DMS153 (cell line): ENCODE measurements around the gene MYB.

Experiments
- DNase-seq: peaks from one replicate; lab custom pipeline; 2025; lab: John Stamatoyannopoulos, UW

Gene MYB

DNA sequence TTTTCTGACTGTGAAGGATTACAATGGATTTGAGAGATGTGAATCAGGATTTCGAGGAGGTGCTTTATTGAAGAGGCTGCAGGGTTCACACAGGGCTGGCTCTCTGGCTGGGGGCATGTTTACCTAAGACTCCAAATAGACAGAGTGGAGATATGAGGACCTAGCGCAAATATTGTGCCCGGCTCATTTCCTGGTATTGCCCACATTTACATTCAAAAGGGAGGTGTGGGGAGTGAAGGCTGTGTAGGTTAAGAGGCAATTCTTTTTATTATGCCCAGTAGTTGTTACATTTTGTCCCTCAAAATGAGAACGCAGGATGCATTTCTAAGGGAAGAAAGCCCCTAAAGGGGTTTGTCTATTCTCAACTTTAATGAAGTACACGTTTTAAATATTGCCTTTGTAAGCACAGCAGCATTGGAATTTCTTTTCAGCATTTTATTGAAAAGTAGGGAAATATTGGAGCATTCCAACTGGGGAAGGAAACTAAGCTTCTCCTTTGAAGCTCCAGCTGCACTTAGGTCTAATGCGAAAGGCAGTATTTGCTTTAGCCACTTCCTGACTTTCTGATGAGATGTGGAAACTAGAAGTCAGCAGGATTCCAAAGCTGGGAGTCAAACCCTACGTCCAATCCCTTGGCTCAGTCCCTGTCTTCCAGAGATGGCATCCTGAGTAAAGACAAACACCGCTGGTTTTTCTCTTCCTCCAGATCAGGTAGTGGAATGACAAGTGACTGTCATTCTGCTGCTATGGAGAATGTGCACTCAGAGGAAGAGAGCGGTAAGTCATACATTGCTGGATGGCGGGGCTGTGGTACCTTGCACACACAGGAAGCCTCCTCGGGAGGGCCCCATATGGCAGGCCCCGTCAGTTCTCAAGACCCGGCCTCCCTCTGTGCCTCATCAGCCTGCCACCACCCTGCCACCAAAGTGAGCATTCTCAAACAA, 70.7 kb downstream of the MYB start:
- peak; percentile 92 for DNase-seq

DNA sequence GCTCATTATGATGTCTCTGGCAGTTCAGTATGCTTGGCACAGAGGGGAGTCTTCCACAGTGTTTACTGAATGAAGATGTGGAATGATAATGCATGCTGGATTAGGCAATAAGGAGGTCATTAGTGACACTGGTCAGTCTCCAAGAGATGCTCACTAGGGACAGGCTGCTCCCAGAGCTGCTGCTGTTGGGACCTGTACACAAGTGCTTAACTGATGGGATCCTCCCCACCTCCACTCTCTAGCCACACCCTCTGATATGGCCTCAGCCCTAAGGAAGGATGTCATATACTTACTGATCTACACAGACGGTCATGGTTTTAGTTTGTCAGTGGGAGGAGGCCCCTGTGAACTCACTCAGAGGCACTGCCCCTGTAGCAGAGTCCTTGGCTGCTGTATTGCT, 73.4 kb downstream of the MYB start:
- no peak for DNase-seq

DNA sequence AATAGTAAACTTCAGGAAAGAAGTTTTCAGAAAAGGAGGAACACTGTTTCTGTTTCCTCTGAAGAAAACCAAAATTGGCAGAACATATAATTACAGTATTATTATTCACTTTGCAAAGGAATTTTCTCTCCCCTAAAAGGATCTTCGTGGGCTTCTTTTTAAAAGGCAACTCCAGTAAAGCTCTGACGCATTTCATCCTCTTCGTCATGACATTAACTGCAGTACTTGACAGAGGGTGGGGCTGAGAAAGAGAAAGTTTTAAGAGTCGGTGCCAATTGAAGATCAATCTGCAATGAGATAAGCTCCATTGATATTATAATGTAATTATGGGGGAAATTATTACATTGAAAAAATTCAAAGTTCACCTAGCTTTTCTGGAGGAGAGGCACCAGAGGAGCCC, 75.8 kb downstream of the MYB start:
- DNase-seq = no peak

DNA sequence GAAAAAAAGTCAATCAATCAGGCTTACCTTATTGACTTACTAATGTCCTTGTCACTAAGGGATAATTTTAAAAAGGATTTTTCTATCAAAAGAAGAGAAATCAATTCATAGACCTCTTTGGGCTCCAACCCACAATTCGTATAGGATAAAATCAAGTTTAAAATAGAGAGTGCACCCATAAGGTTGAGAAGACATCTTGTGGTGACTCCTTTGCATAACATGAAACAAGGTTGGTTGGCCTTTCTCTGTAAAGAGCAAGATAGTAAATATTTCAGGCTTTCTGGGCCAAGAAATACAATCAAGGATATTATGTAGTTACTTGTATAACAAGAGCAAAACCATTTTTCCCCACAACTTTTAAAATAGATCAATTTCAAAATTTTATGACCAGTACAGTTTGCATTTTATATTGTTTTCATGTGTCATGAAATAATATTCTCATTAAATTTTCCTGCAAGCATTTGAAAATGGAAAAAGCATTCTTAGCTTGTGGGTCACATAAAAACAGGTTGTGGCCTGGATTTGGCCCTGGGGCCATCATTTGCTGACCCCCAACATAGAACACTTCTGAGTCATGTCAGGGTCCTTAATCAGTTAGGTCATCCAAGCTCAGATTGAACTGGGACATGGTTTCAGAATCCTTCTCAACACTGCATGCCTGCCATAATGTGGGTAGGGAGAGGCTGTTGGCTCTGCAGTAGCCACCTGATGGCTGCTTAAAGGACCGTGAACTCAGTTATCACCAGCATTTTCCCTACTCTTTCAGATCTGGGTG, 76.7 kb downstream of the MYB start:
- no peak for DNase-seq

DNA sequence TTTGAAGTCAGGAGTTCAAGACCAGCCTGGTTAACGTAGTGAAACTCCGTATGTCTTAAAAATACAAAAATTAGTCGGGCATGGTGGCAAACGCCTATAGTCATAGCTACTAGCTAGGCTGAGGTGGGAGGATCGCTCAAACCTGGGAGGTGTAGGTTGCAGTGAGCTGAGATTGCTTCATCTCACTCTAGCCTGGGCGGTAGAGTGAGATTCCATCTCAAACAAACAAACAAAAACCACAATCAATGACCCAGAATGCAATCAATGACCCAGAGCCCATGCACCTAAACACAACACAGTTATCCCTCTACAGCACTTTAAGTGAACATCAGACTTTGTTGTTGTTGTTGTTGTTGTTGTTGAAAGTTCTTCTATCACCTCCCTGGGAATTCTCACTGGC, 77.9 kb downstream of the MYB start:
- DNase-seq = no peak

DNA sequence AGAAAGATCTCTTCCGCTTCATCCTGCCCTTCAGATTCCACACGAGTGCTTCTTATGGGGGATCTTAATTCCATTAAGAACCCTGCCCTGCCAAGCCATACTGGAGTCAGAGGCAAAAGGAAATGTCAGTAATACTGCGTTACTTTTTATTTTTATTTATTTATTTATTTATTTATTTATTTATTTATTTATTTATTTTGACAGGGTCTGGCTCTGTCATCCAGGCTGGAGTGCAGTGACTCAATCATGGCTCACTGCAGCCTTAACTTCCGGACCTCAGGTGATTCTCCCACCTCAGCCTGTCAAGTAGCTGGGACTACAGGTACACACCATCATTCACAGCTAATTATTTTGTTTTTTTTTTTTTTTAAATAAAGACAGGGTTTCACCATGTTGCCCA, 79.5 kb downstream of the MYB start:
- no peak for DNase-seq

DNA sequence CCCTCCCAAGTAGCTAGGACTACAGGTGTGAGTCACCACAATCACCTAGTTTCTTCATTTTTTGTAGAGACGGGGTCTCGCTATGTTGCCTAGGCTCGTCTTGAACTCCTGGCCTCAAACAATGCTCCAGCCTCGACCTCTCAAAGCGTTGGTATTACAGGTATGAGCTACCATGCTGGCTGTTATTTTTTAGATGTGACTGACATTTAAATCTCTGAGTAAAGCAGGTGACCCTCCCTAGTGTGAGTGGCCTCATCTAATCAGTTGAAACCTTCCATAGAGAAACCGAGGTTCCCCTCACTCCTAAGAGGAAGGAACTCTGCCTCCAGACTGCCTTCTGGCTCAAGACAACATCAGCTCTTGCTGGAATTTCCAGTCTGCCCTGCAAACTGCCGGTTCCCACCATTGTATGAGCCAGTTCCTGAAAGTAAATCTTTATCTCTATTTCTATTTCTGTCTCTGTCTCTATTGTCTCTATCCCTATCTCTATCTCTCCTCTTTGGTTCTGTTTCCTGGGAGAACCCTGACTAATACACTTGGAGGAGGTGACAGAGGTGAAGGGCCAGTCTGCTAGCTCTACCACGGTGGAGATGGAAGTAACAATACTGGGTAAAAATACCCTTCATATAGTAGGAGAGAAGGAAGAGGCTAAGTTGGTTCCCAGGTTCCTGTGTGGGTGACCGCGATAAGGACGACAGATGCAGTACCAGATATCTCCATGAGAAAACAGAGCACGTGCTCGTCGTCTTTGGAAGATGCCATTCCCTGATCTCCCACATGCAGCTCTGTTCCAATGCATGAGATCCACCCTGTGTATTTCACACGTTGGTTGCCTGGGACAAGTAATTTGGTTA, 81.0 kb downstream of the MYB start:
- no peak for DNase-seq

DNA sequence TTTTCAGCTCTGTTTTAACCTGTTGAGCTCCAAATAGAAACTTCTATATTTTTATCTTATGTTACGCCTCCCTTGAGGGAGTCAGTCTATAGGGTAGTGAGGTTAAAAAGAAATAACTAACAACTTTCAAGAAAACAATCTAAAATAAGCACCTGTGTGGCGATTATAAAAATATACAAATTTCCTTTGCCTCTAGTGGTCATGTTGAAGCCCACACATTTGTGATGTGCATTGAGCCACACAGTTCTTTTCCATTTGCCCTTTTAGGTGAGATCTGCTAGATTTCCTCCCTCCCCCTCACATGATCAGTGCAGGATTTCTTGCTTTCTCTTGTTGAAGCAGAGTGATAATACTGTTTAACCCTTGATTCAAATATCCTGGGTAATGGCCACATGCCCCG, 84.2 kb downstream of the MYB start:
- DNase-seq = no peak

DNA sequence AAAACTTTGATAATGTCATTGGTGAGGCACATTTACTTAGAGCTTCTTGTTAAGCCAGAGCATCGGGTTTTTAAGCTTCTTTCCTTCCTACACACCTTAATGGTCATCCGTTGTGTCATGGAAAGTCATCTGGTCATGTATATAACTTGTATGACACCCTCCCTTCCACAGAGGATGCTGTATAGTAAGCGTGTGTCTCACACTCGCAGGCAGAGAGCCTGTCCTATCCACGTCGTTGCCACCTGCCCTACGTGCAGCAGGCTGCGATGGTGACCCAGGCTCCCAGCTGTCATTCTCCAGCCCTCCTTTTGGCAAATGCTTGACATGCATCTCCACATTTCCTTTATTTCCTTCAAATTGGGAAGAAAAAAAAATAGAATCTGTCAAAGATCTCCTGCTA, 85.6 kb downstream of the MYB start:
- DNase-seq = peak; percentile 83

DNA sequence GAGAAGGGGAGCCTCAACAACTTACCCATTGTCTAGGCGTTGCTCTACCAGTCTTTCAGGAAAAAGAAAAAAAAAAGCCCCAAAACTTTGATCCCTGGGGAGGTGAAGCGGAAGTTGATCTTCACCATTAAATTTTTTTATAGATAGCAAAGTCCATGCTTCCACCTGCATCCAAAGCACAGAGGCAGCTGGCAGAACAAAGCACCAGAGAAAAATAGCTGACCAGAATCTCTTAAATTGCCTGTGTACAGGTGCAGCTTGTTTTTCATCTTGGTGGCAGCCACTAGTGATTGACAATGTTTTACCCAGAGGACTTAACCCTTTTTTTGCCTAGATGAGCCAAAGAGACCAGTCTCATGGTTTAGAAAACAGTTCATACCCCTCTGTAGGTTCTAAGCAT, 86.0 kb downstream of the MYB start:
- peak; percentile 93 for DNase-seq

DNA sequence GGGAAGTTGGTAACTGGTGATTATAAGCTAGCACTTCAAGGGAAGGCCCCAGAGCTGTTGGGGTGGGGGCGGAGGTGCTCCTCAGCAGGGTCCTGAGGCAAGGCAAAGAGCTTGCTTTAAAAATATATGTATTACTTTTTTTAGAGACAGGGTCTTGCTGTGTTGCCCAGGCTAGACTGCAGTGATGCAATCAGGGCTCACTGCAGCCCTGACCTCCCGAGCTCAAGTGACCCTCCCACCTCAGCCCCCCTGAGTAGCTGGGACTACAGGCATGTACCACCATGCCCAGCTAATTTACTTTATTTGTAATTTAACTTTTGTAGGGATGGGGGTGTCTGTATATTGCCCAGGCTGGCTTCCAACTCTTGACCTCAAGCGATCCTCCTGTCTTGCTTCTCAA, 87.2 kb downstream of the MYB start:
- no peak for DNase-seq

DNA sequence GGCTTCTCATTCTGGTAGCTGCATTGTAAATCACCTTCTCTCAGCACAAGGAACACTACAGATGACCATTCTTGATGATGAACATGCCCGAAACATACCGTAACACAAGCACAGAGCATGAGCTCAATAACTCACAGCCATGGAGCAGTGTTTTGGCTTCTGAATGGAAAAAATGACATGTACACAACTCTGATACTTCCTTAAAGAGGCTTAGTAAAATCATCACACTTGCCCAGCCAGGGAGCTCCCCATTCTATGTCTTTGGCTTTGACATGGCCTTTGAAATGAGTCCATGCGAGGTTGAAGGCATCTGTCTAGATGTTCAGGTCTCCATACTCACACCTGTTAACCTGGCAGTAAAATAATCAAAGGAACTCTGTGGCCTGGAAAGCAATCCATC, 87.6 kb downstream of the MYB start:
- no peak for DNase-seq
